Body of pancreas (tissue), 4 donors: ENCODE results near the gene BMPR1B. TPM values are rescaled to one million over a fixed set of nuclear protein-coding genes. Genes with fewer than 3 reads are reported as not detected.

ENCODE experiments used
- ATAC-seq: fragments of 150-250 bp; one replicate; pipeline ENCODE4 v1.9.1; 2016
- DNase-seq, 4 donors: peaks; one replicate each; pipeline ENCODE4 v3.0.0-alpha.2; 2019
- H3K27ac ChIP-seq, 4 donors: fragments of 200-600 bp; sonication (generic); 1 replicate in 3 of 4; 2 replicates in 1 of 4; pipeline versions ENCODE4 v1.5.1 to v1.6.1; 2016 to 2019; ENCODE audit warnings: mild to moderate bottlenecking in 1 of 4, mixed read lengths in 1 of 4, moderate library complexity in 1 of 4
- H3K27me3 ChIP-seq, 2 donors: fragments of 200-600 bp; sonication (generic); one replicate each; pipeline ENCODE4 v1.6.0; 2016; ENCODE audit warnings: mild to moderate bottlenecking in 1 of 2
- H3K36me3 ChIP-seq, 2 donors: fragments of 200-600 bp; sonication (generic); replicated peaks in 1 of 2; 2 replicates each; pipeline ENCODE4 v1.5.1; 2016; ENCODE audit warnings: low read depth in 2 of 2; ENCODE audit not compliant: insufficient read depth in 1 of 2
- H3K4me1 ChIP-seq: fragments of 200-600 bp; sonication (generic); one replicate; pipeline ENCODE4 v1.6.0; 2016
- H3K4me3 ChIP-seq, 2 donors: fragments of 200-600 bp; sonication (generic); 1 replicate in 1 of 2; 2 replicates in 1 of 2; pipeline ENCODE4 v1.5.1; 2016 to 2019
- H3K9me3 ChIP-seq, 3 donors: fragments of 200-600 bp; sonication (generic); 1 replicate in 2 of 3; 2 replicates in 1 of 3; pipeline ENCODE4 v1.5.1; 2016
- POLR2A ChIP-seq, 3 donors: fragments of 450-650 bp; IDR thresholded peaks; one replicate each; pipeline ENCODE4 v1.6.1; 2016; ENCODE audit warnings: antibody characterized with exemption in 3 of 3, mild to moderate bottlenecking in 2 of 3
- WGBS, 2 donors: methylation state at CpG; one replicate each; pipeline ENCODE4 v1.1.5; 2017; 5-methylcytosine and 5-hydroxymethylcytosine counted together
- intact Hi-C: fragments of 100-400 bp; cut with DNase I; formaldehyde crosslinking; loops from one replicate; pipeline ENCODE4 v1.15.1; 2023
- total RNA-seq, 2 donors: library from RNA; depleted of rRNA; stranded (reverse); fragments of >200 nt; gene quantifications; one replicate each; pipeline ENCODE4 v1.1.0, GENCODE V29; 2016
- TF ChIP-seq, protein P1 (sequence below), 7 experiments: fragments of 450-650 bp in 4 of 7; fragments of 200-600 bp in 3 of 7; sonication (generic) in 3 of 7; IDR thresholded peaks; one replicate each; pipeline ENCODE4 v1.5.1; 2016 to 2019; ENCODE audit warnings: antibody characterized with exemption in 7 of 7

BMPR1B gene
- total RNA-seq, 2 donors from 2014 or later, result 0.99 to 1.3 TPM

DNA sequence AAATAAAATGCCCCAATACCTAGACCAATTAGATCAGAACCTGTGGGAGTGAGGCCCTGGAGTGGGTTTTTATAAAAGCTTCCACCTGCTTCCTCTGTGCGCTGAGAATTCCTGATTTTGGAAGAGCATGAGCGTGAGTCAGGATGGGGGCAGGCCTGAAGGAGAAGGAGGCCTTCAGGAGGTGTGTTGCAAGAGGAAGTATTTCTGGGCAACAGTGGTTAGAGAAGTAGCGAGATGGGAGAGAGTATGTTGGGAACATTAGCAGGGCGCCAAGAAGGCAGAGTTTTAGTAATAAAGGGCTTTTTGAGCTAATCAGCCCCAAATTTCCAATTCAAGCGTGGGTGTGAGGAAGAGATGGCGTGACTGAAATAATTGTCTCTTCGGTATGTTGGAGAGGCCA, 441.2 kb downstream of the BMPR1B start:
- no peak for ATAC-seq
- no peaks in the 10 kb centered on the region for H3K27me3 ChIP-seq
- H3K36me3 ChIP-seq, result no peaks in the 10 kb centered on the region
- H3K4me3 ChIP-seq, result no peak overlapping the region
- no peak for DNase-seq
- no peaks in the 10 kb centered on the region for H3K4me1 ChIP-seq
- WGBS, 2 donors, result 80 to 85% methylated on average over 7 of the region's 7 CpGs
- H3K9me3 ChIP-seq, result no peaks in the 10 kb centered on the region
- TF ChIP-seq, protein P1, sequence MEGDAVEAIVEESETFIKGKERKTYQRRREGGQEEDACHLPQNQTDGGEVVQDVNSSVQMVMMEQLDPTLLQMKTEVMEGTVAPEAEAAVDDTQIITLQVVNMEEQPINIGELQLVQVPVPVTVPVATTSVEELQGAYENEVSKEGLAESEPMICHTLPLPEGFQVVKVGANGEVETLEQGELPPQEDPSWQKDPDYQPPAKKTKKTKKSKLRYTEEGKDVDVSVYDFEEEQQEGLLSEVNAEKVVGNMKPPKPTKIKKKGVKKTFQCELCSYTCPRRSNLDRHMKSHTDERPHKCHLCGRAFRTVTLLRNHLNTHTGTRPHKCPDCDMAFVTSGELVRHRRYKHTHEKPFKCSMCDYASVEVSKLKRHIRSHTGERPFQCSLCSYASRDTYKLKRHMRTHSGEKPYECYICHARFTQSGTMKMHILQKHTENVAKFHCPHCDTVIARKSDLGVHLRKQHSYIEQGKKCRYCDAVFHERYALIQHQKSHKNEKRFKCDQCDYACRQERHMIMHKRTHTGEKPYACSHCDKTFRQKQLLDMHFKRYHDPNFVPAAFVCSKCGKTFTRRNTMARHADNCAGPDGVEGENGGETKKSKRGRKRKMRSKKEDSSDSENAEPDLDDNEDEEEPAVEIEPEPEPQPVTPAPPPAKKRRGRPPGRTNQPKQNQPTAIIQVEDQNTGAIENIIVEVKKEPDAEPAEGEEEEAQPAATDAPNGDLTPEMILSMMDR (IDR thresholded peaks at IDR 0.05), result no peak
- TF ChIP-seq POLR2A (IDR thresholded peaks at IDR 0.05), result no peak
- intact Hi-C loops, result no loop called here
- no peak overlapping the region for H3K27ac ChIP-seq

DNA sequence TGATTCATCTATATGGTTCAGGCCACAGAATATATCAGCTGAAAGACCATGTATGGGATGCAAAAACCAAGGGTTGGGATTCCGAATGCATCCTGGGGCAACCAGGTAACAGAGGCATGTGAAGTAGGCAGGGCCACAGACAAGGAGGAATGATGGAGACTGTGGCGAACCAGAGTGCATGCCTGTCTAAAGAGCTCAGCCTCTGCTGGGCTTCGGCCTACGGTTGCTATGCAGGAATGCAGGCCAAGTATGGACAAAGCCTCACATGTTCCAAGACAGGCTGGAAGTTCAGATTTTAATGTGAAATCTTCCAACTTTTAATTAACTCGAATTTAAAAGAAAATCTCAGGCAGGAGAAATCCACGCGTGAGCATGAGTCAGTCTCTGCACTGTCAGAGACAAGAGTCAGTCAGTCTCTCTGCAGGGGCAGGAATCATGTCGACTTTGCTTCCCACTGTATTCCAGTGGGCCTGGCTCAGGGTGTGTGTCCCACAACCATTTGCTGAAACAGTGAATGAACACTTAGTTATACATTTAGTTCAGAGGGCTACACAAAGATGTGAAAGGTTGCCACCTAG, 446.6 kb downstream of the BMPR1B start:
- TF ChIP-seq POLR2A (IDR thresholded peaks at IDR 0.05), result no peak
- TF ChIP-seq, protein P1 (IDR thresholded peaks at IDR 0.05), result no peak
- ATAC-seq, result no peak
- no peaks in the 10 kb centered on the region for H3K4me1 ChIP-seq
- H3K27me3 ChIP-seq, result no peaks in the 10 kb centered on the region
- H3K27ac ChIP-seq, result no peak overlapping the region
- no peak overlapping the region for H3K4me3 ChIP-seq
- H3K36me3 ChIP-seq, result no peaks in the 10 kb centered on the region
- intact Hi-C loops, result no loop called here
- no peak for DNase-seq
- WGBS, 2 donors, result 77 to 82% methylated on average over 8 of the region's 8 CpGs
- H3K9me3 ChIP-seq, result no peaks in the 10 kb centered on the region

DNA sequence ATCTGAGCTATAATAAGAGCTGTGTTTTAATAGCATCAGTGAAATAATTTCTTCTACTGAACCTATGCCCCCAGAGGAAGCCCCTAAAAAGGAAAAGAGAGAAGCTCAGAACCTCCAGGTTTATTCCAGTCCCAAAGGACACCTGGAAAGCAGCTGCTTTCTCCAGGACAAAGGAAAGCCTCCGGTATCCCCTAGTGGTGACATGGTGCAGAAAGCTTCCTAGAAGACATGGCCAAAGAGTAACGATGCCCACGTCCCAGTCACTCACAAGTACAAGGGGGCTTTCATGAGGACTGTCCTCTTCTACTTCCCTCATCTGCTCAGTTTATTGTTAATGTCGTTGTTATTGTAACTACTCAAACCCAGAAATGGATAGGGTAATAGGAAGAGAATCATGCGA, 447.1 kb downstream of the BMPR1B start:
- H3K36me3 ChIP-seq, result no peaks in the 10 kb centered on the region
- no peaks in the 10 kb centered on the region for H3K9me3 ChIP-seq
- no peaks in the 10 kb centered on the region for H3K4me1 ChIP-seq
- intact Hi-C loops, result no loop called here
- WGBS, 2 donors, result 27 to 35% methylated on average over 5 of the region's 5 CpGs
- TF ChIP-seq, protein P1 (IDR thresholded peaks at IDR 0.05), result peak in 1 of 7 experiments; percentile 20
- no peak for TF ChIP-seq POLR2A (IDR thresholded peaks at IDR 0.05)
- H3K4me3 ChIP-seq, result no peak overlapping the region
- no peak for ATAC-seq
- H3K27ac ChIP-seq, result no peak overlapping the region
- no peak for DNase-seq
- H3K27me3 ChIP-seq, result no peaks in the 10 kb centered on the region
